ENCODE results near the gene NUDT8.
A peak's percentile ranks its signal among the peaks of the same experiment; 100 is the strongest.
"Not testable (repeated sequence)": the region's sequence is repeated elsewhere in the genome, so short reads cannot be mapped to it uniquely, and the experiment has no call there.

The NUDT8 gene

GRCh38 chr11:67664696-67665540 lies 35.2 kb upstream of the NUDT8 start:
- no peak for TF ChIP-seq POLR2A (IDR thresholded peaks at IDR 0.05; ENCODE audit: low read length)
- no peak for TF ChIP-seq GATA1 (IDR thresholded peaks at IDR 0.05; ENCODE audit: low read depth, low read length)
- no peak for DNase-seq

GRCh38 chr11:67664213-67664585 lies 34.5 kb upstream of the NUDT8 start:
- DNase-seq: no peak
- TF ChIP-seq GATA1 (IDR thresholded peaks at IDR 0.05; ENCODE audit: low read depth, low read length) (no peak), POLR2A (IDR thresholded peaks at IDR 0.05; ENCODE audit: low read length) (no peak)

- TF ChIP-seq GATA1 (IDR thresholded peaks at IDR 0.05; ENCODE audit: low read depth, low read length) (no peak), POLR2A (IDR thresholded peaks at IDR 0.05; ENCODE audit: low read length) (no peak)
- no peak for DNase-seq
These were observed 33.9 kb upstream of the NUDT8 start for GRCh38 chr11:67663532-67664212.

DNA sequence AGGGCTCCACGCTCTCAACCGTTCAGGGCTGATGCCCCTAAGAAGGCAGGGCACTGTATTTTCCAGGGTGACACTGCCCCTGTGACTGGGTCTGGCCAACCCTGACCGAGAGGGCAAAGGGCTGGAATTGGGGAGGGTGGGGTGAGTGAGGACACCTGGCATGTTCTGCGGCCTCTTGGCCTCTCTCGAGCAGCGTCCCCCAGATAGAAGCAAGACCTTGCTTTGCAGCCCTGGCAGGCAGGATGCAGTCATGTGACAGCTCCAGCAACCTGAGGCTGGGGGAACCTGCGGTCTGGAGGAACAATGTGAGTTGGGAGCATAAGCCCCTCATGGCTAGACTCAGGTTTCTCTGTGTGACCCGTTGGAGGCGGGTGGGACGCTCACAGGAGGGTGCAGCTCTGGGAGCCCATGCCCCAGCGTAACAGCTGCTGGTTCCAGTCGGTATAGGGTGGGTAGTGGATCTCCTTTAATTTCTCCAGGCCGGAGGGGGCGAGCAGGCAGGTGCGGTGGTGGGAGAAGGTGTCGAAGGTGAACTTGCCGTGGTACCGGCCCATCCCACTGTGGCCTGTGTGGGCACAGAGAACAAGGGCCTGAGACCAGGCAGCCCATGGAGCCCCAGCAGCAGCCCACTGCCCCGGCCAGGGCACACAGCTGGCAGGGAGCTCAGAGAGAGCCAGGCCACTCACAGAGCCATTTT lies 33.2 kb upstream of the NUDT8 start:
- no peak for DNase-seq

GRCh38 chr11:67662142-67662834 lies 32.6 kb upstream of the NUDT8 start:
- TF ChIP-seq POLR2A (IDR thresholded peaks at IDR 0.05; ENCODE audit: low read length): no peak
- TF ChIP-seq GATA1 (IDR thresholded peaks at IDR 0.05; ENCODE audit: low read depth, low read length): no peak
- DNase-seq: no peak

More for the DNA sequence above, 33.2 kb upstream of the NUDT8 start:
- TF ChIP-seq GATA1 (IDR thresholded peaks at IDR 0.05; ENCODE audit: low read depth, low read length) (no peak), POLR2A (IDR thresholded peaks at IDR 0.05; ENCODE audit: low read length) (no peak)

- DNase-seq: not testable (repeated sequence)
These were observed 31.0 kb upstream of the NUDT8 start for GRCh38 chr11:67660752-67661151.

DNA sequence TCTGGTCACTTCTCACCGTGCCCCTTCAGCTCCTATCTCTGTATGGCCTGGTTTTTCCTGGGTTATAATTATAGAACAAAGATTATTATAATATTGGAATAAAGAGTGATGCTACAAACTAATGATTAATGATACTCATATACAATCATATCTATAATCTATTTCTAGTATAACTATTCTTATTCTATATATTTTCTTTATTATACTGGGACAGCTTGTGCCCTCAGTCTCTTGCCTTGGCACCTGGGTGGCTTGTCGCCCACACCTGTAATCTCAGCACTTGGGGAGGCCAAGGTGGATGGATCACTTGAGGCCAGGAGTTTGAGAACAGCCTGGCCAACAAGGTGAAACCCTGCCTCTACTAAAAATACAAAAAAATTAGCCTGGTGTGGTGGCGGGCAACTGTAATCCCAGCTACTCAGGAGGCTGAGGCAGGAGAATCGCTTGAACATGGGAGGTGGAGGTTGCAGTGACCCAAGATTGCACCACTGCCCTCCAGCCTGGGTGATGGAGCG lies 30.0 kb upstream of the NUDT8 start:
- DNase-seq: not testable (repeated sequence)

DNA sequence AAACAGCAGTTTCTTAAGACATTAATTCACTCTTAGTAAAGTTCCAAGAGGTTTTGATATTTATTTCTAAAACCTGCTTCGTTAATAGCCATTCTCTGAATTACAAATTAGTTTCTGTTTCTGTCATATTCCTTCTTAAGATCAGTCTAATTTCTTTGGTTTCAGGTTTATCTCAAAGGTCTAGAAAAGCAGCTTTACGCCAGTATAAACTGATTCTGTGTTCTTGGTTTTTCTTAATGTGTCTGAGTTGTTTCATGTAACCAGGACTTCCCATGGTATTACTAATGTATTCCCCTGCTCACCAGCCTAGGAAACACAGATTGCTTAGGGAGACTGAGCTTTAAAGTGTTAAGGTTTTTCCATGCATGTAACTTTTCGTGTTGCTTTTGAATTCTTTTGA lies 27.6 kb upstream of the NUDT8 start:
- TF ChIP-seq GATA1 (IDR thresholded peaks at IDR 0.05; ENCODE audit: low read depth, low read length): no peak
- TF ChIP-seq POLR2A (IDR thresholded peaks at IDR 0.05; ENCODE audit: low read length): no peak
- DNase-seq: no peak

DNA sequence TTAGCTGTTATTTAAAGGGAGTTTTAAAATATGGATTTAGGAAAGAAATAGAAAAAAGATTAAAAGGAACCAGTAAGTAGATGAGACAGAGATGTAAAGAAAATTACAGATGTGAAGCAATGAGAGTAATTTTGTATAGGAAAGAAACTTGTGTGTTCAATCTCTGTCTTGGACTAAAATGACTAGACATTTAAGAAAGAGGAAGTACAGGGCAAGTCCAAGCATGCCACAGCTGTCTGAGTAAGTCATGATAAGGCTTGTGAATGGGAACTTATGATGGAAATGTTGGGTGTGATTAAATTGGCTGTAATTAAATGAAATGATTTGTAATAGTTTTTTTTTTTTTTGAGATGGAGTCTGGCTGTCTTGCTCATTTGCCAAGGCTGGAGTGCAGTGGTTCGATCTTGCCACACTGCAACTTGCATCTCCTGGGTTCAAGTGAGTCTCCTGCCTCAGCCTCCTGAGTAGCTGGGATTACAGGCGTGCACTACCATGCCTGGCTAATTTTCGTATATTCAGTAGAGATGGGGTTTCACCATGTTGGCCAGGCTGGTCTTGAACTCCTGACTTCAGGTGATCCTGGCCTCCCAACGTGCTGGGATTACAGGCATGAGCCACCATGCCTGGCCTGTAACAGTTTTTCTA lies 26.7 kb upstream of the NUDT8 start:
- TF ChIP-seq POLR2A (IDR thresholded peaks at IDR 0.05; ENCODE audit: low read length) (no peak), GATA1 (IDR thresholded peaks at IDR 0.05; ENCODE audit: low read depth, low read length) (no peak)
- DNase-seq: peak in 1 of 2 experiments; percentile 16

DNA sequence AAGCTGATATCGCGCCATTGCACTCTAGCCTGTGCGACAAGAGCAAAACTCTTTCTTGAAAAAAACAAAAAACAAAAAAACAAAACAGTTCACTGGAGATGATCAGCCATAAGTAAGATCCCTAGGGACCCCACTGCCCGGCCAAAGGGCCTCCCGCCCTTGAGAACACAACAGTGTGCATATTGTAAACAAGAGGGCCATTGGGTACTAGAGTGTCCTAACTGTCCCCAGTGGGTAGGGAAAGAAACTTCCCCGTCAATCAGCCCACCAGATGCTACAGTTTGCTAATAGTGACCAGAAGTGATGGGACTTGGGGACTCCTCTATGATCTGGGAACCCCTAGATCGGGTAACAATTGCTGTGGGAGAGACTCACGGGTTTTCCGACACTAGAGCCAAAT lies 24.5 kb upstream of the NUDT8 start:
- no peak for TF ChIP-seq GATA1 (IDR thresholded peaks at IDR 0.05; ENCODE audit: low read depth, low read length)
- TF ChIP-seq POLR2A (IDR thresholded peaks at IDR 0.05; ENCODE audit: low read length): no peak
- DNase-seq: no peak

- DNase-seq: no peak
- no peak for TF ChIP-seq POLR2A (IDR thresholded peaks at IDR 0.05; ENCODE audit: low read length)
- no peak for TF ChIP-seq GATA1 (IDR thresholded peaks at IDR 0.05; ENCODE audit: low read depth, low read length)
These were observed 23.5 kb upstream of the NUDT8 start for GRCh38 chr11:67652965-67653845.

DNA sequence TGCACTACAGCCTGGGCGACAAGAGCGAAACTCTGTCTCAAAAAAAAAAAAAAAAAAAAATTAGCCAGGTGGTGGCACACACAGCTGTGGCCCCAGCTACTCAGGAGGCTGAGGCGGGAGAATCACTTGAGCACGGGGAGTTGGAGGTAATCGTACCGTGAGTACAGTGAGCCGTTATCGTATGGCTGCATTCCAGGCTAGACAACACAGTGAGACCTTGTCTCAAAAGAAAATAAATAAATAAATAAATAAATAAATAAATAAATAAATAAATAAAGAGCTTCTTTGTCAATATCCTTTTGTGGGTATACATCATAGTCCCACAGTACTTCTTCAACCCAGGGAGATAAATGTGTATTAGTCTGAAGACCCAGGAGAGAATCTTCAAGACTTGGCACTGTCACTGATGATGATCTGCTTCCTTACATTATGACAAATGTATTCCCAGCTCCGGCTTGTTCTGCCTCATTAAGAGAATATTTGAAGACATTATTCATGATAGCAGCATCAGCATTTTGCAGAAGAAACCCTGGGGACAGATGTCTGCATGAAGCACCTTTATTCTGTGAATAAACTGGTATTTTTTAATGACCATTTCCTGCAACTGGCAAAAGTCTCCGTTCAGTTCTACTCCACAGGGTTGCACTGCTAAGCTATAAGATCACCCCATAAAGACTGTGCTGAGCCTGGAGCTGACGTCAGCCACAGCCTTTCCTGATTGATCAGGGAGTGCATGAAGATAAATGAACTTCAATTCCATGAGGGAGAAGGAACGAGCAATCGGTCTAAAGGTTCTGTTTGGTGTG lies 22.4 kb upstream of the NUDT8 start:
- TF ChIP-seq POLR2A (IDR thresholded peaks at IDR 0.05; ENCODE audit: low read length): no peak
- TF ChIP-seq GATA1 (IDR thresholded peaks at IDR 0.05; ENCODE audit: low read depth, low read length): no peak
- no peak for DNase-seq

All from erythroblast (primary cell).